Measurements from ENCODE around the gene PP2D1. TPM values are rescaled to one million over a fixed set of nuclear protein-coding genes. Genes with fewer than 3 reads are reported as not detected.
"Not testable (repeated sequence)": the region's sequence is repeated elsewhere in the genome, so short reads cannot be mapped to it uniquely, and the experiment has no call there.

PP2D1 gene
- total RNA-seq, 1 donor from 2014 or later = not detected

- Histone ChIP-seq H3K36me3 (ENCODE audit: control insufficient read depth, insufficient read depth, low read length) (no peaks in the 10 kb centered on the region), H3K27me3 (ENCODE audit: control insufficient read depth, insufficient read depth, low read length) (no peaks in the 10 kb centered on the region), H3K4me3 (ENCODE audit: low read depth, low read length) (no peak overlapping the region)
- no peak for TF ChIP-seq CTCF (IDR thresholded peaks at IDR 0.05; ENCODE audit: insufficient read depth, low read length, severe bottlenecking)
- no peak for DNase-seq (ENCODE audit: low read depth)
- no peak for FAIRE-seq
These were observed 4.1 kb downstream of the PP2D1 start for GRCh38 chr3:20007960-20008359.

- no peak for DNase-seq (ENCODE audit: low read depth)
- TF ChIP-seq CTCF (IDR thresholded peaks at IDR 0.05; ENCODE audit: insufficient read depth, low read length, severe bottlenecking) = no peak
- Histone ChIP-seq H3K4me3 (ENCODE audit: low read depth, low read length) (no peak overlapping the region), H3K36me3 (ENCODE audit: control insufficient read depth, insufficient read depth, low read length) (no peaks in the 10 kb centered on the region), H3K27me3 (ENCODE audit: control insufficient read depth, insufficient read depth, low read length) (no peaks in the 10 kb centered on the region)
- no peak for FAIRE-seq
These were observed 10.1 kb downstream of the PP2D1 start for GRCh38 chr3:20001932-20002331.

GRCh38 chr3:19997502-19997901, 14.6 kb downstream of the PP2D1 start:
- no peak for TF ChIP-seq CTCF (IDR thresholded peaks at IDR 0.05; ENCODE audit: insufficient read depth, low read length, severe bottlenecking)
- DNase-seq (ENCODE audit: low read depth) = no peak
- H3K4me3 ChIP-seq (ENCODE audit: low read depth, low read length) = no peak overlapping the region
- no peak for FAIRE-seq
- no peaks in the 10 kb centered on the region for H3K27me3 ChIP-seq (ENCODE audit: control insufficient read depth, insufficient read depth, low read length)
- H3K36me3 ChIP-seq (ENCODE audit: control insufficient read depth, insufficient read depth, low read length) = no peaks in the 10 kb centered on the region

- FAIRE-seq = no peak
- Histone ChIP-seq H3K4me3 (ENCODE audit: low read depth, low read length) (no peak overlapping the region), H3K36me3 (ENCODE audit: control insufficient read depth, insufficient read depth, low read length) (no peaks in the 10 kb centered on the region), H3K27me3 (ENCODE audit: control insufficient read depth, insufficient read depth, low read length) (no peaks in the 10 kb centered on the region)
- DNase-seq (ENCODE audit: low read depth) = peak; percentile 10
- TF ChIP-seq CTCF (IDR thresholded peaks at IDR 0.05; ENCODE audit: insufficient read depth, low read length, severe bottlenecking) = no peak
These were observed 17.3 kb downstream of the PP2D1 start for GRCh38 chr3:19994796-19995195.

- H3K36me3 ChIP-seq (ENCODE audit: control insufficient read depth, insufficient read depth, low read length); FAIRE-seq; H3K27me3 ChIP-seq (ENCODE audit: control insufficient read depth, insufficient read depth, low read length); DNase-seq (ENCODE audit: low read depth); H3K4me3 ChIP-seq (ENCODE audit: low read depth, low read length): not testable (repeated sequence)
These were observed 23.2 kb downstream of the PP2D1 start for GRCh38 chr3:19988904-19989303.

- FAIRE-seq (no peak), DNase-seq (ENCODE audit: low read depth) (peak; percentile 91)
- TF ChIP-seq CTCF (IDR thresholded peaks at IDR 0.05; ENCODE audit: insufficient read depth, low read length, severe bottlenecking) = no peak
- Histone ChIP-seq H3K36me3 (ENCODE audit: control insufficient read depth, insufficient read depth, low read length) (peaks cover 8% of the 10 kb centered on the region), H3K27me3 (ENCODE audit: control insufficient read depth, insufficient read depth, low read length) (no peaks in the 10 kb centered on the region), H3K4me3 (ENCODE audit: low read depth, low read length) (no peak overlapping the region)
These were observed 40.0 kb downstream of the PP2D1 start for GRCh38 chr3:19972054-19972453.

Measured in bronchial epithelial cell (primary cell).